Iris pigment epithelial cell (primary cell): Measurements from ENCODE around the gene RHOT2.
A peak's percentile ranks its signal among the peaks of the same experiment; 100 is the strongest.
"Not testable (repeated sequence)": the region's sequence is repeated elsewhere in the genome, so short reads cannot be mapped to it uniquely, and the experiment has no call there.

ENCODE experiments used
- DNase-seq: peaks from one replicate; pipeline ENCODE4 v3.0.0-alpha.2; 2011; ENCODE audit warnings: low read depth

RHOT2 gene

DNA sequence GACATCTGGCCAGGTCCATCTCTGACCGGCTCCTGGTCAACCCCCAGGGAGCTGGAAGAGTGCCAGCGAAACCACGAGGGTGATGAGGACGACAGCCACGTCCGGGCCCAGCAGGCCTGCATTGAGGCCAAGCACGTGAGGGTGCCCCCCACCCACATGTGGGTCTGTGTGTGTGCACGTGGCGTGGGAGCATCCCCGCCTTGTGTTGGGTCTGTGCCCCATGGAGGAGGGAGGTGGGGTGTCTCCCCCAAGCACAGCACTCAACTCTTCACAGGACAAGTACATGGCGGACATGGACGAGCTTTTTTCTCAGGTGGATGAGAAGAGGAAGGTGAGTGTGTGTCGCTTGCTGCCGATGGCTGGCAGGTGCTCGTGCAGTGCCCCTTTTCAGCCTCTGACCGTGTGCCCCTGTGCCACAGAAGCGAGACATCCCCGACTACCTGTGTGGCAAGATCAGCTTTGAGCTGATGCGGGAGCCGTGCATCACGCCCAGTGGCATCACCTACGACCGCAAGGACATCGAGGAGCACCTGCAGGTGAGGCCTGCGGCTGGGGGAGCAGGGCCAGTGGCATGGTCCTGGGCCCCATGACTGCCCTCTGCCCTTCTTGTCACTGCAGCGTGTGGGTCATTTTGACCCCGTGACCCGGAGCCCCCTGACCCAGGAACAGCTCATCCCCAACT is 14.0 kb downstream of the RHOT2 start:
- DNase-seq = peak; percentile 38

DNA sequence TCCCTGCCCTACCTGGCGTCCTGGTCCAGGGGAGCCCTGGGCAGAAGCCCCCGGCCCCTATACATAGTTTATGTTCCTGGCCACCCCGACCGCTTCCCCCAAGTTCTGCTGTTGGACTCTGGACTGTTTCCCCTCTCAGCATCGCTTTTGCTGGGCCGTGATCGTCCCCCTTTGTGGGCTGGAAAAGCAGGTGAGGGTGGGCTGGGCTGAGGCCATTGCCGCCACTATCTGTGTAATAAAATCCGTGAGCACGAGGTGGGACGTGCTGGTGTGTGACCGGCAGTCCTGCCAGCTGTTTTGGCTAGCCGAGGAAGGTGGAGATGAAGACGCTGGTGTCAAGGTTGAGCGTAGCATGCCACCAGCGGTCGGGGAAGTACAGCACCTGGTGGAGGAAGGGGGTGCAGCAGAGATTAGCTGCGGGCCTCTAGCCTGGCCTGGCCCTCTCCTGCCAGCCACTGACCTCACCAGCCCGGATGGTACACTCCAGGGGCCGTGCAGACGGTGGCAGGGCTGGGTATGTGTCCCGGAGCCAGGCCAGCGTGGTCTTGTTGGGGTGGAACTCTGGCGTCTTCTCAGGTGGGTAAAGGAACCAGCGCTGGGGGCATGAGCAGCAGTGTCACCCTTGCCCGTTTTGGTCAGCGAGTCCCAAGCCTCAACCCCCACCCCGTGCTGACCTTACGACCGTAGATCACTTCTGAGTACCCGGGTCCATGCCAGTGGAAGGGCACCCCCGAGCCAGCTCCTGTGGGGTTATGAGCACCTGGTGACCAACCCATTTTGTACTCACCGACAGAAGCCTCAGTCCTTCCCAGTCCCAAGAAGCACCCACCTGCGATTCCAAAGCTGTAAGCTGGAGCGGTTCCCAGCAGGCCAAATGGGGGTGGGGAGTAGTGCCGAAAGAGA is 14.8 kb downstream of the RHOT2 start:
- no peak for DNase-seq

GRCh38 chr16:683396-684070 is 15.6 kb downstream of the RHOT2 start:
- DNase-seq = no peak

GRCh38 chr16:684071-684794 is 16.3 kb downstream of the RHOT2 start, which contains the start of gene JMJD8:
JMJD8 (minus strand) TSS chr16:684334; CDS start chr16:684319, 15 bp downstream.
- DNase-seq = peak; percentile 96

GRCh38 chr16:684961-685696 is 17.2 kb downstream of the RHOT2 start:
- no peak for DNase-seq

- DNase-seq = no peak
These were observed 18.0 kb downstream of the RHOT2 start for GRCh38 chr16:685967-686366.

- no peak for DNase-seq
These were observed 18.7 kb downstream of the RHOT2 start for GRCh38 chr16:686459-687260.

DNA sequence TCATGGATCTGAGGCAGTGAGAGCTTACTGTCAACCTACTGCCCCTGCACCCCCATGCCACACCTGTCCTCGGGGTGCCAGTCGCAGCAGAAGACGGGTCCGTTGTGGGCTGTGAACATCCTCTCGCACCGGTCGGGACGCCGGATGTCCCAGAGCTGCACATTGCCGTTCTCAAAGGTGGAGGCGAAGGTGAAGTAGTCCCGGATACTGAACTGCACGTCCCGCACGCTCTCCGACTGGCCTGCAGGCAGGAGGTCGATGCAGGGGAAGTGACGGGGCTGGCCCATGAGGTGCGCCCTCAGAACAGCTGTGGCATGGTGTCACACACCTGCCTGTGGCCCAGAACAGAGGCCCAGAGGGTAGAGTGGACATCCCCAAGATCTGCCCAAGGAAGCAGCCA is 19.6 kb downstream of the RHOT2 start:
- no peak for DNase-seq

- no peak for DNase-seq
These were observed 21.4 kb downstream of the RHOT2 start for GRCh38 chr16:689175-689897.

DNA sequence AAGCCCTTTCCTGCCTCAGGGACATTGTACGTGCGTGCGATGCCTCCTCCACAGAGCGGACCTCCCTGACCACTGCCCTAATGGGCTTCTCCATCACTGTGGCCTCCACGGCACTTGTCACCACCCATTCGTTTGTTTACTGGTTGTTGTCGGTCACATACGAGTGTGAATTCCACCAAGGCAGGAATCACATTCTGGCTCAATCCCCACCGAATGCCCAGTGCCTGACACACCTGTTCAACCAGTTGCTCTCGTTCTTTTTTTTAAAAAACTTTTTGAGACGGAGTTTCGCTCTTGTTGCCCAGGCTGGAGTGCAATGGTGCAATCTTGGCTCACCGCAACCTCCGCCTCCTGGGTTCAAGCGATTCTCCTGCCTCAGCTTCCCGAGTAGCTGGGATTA is 23.3 kb downstream of the RHOT2 start:
- not testable (repeated sequence) for DNase-seq

DNA sequence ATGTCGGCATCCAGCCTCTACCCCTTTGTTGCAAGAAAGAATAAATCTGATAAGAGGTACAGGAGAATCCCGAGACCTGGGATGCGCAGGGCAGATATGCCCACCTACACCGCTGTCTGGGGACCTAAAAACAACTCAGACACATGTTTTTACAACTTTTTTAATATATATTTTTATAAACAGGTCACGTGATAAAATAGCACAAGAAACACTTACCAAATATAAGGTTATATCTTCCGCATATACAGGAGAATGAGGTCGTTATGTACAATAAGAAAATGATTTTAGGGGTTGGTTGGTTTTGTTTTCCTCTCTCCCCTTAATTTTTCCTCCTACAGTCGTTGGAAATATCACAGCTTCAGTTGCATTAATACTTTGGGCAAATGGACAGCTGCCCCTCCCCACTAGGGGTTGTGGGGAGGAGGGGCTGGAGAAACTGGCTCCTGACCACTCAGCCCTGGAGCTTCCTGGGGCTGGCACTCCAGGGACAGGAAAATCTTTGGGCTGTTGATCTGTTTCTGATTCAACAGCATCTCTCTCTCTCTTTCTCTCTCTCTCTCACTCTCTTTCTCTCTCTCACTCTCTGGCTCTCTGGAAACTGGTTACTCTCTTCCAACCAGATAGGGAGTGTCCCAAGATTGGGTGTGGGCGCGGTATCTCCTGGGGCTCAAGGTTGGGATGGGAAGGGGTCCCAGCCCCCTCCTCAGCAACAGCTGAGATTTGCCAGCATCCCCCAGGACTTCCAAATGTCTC is 24.6 kb downstream of the RHOT2 start:
- no peak for DNase-seq

GRCh38 chr16:693364-693763 is 25.4 kb downstream of the RHOT2 start:
- DNase-seq = no peak

GRCh38 chr16:693766-694165 is 25.8 kb downstream of the RHOT2 start:
- no peak for DNase-seq

GRCh38 chr16:694187-694862 is 26.4 kb downstream of the RHOT2 start:
- DNase-seq = no peak

DNA sequence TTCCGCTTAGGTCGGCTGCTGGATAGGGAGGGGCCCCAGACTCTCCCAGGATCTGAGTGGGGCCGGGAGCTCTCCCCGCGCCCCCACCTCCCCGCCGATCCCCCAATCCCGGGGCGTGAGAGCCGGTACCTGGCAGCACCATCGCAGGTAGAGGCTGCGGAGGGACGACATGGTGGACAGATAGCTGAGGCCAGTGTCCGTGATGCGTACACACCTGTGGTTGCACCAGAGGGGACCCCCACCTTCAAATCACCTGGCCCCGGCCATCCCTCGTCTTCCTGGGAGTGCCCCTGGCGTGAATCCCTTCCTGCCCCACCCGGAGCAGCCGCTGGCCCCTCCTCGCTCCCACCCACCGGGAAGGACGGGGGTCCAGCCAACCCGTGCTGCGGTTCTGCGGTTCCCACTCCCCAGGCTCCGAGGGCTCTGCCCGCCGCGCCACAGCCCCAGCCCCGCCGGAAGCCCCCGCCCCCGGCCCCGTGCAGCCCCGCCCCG is 27.0 kb downstream of the RHOT2 start:
- no peak for DNase-seq

- DNase-seq = no peak
These were observed 27.6 kb downstream of the RHOT2 start for GRCh38 chr16:695355-696089.

- DNase-seq = no peak
These were observed 31.2 kb downstream of the RHOT2 start for GRCh38 chr16:698911-699671.
